Measurements from ENCODE around the gene LENG8. TPM values are rescaled to one million over a fixed set of nuclear protein-coding genes. Genes with fewer than 3 reads are reported as not detected.
A peak's percentile ranks its signal among the peaks of the same experiment; 100 is the strongest.

The LENG8 gene
- total RNA-seq, 2 experiments from 2014 or later: 156 to 221 TPM

- POLR2A ChIA-PET: interaction anchor here (1.4 kb wide), 1 partner anchor 25 kb away, joined by 4 read pairs; the partner anchor contains the start of gene LENG8
Measured at GRCh38 chr19:54473892-54474372, 24.9 kb downstream of the LENG8 start.

GRCh38 chr19:54475706-54476105 is 26.7 kb downstream of the LENG8 start:
- ATAC-seq (no peak), DNase-seq (no peak)
- ChIA-PET CTCF (no interaction called here), POLR2A (no interaction called here)
- intact Hi-C loops (cut with DNase I, micrococcal nuclease): no loop called here
- no peak overlapping the region for H3K27ac Mint-ChIP-seq
- H3K27me3 Mint-ChIP-seq: peaks cover 35% of the 10 kb centered on the region
- H3K9me3 Mint-ChIP-seq (ENCODE audit: low read depth): no peaks in the 10 kb centered on the region
- peaks cover 8% of the 10 kb centered on the region for H3K4me1 Mint-ChIP-seq
- no peak overlapping the region for H3K4me3 Mint-ChIP-seq
- H3K36me3 Mint-ChIP-seq (ENCODE audit: low read depth): no peaks in the 10 kb centered on the region

More at GRCh38 chr19:54473892-54474372, 24.9 kb downstream of the LENG8 start:
- intact Hi-C loops (cut with DNase I, micrococcal nuclease): no loop called here
- Mint-ChIP-seq H3K27ac (no peak overlapping the region), H3K4me1 (peaks cover 12% of the 10 kb centered on the region), H3K36me3 (ENCODE audit: low read depth) (no peaks in the 10 kb centered on the region), H3K27me3 (peaks cover 48% of the 10 kb centered on the region), H3K4me3 (no peak overlapping the region), H3K9me3 (ENCODE audit: low read depth) (no peaks in the 10 kb centered on the region)
- CTCF ChIA-PET: interaction anchor here (0.6 to 1.2 kb wide), 5 partner anchors 26 to 1030 kb away, joined by 3 to 5 read pairs (median 4); no protein-coding TSS in a partner anchor
- DNase-seq (no peak), ATAC-seq (no peak)

DNA sequence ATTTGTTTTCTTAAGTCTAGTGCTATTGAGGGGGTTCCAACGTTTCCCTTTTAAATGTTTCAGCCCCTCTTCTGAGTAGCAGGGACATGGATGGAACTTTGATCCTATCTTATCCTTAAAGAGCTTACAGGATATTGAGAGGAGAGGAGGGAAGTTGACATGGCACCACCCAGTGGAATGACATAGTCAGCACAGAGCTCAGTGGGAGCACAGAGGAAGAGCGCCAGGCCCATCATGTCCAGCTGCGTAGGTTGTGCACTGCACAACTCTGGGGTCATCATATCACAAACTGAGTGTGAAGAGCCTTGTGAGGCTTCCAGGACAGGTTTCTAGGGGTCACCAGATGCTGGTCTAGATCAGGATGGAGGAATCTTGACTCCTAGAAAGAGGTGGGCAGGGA is 28.7 kb downstream of the LENG8 start:
- Mint-ChIP-seq H3K36me3 (ENCODE audit: low read depth) (no peaks in the 10 kb centered on the region), H3K27me3 (peaks cover 35% of the 10 kb centered on the region), H3K4me3 (no peak overlapping the region), H3K27ac (no peak overlapping the region), H3K9me3 (ENCODE audit: low read depth) (no peaks in the 10 kb centered on the region), H3K4me1 (peaks cover 5% of the 10 kb centered on the region)
- intact Hi-C loops (cut with DNase I, micrococcal nuclease): no loop called here
- CTCF ChIA-PET: interaction anchor here (0.6 to 1.3 kb wide), 4 partner anchors 8 to 101 kb away, joined by 3 to 5 read pairs (median 4); no protein-coding TSS in a partner anchor
- ATAC-seq (no peak), DNase-seq (no peak)
- POLR2A ChIA-PET: interaction anchor here (0.6 kb wide), 1 partner anchor 14 kb away, joined by 3 read pairs; the partner anchor contains the start of gene LENG9

GRCh38 chr19:54478677-54479266 is 29.8 kb downstream of the LENG8 start:
- Mint-ChIP-seq H3K27ac (no peak overlapping the region), H3K27me3 (peaks cover 29% of the 10 kb centered on the region), H3K4me3 (no peak overlapping the region), H3K4me1 (peaks cover 2% of the 10 kb centered on the region), H3K9me3 (ENCODE audit: low read depth) (no peaks in the 10 kb centered on the region), H3K36me3 (ENCODE audit: low read depth) (no peaks in the 10 kb centered on the region)
- ATAC-seq (peak; percentile 57), DNase-seq (no peak)
- intact Hi-C loops (cut with DNase I, micrococcal nuclease): no loop called here
- CTCF ChIA-PET: interaction anchor here (0.8 to 5.3 kb wide), 6 partner anchors 10 to 200 kb away, joined by 4 to 59 read pairs (median 4); no protein-coding TSS in a partner anchor
- POLR2A ChIA-PET: interaction anchor here (0.7 kb wide), 1 partner anchor 44 kb away, joined by 3 read pairs; no protein-coding TSS in a partner anchor

DNA sequence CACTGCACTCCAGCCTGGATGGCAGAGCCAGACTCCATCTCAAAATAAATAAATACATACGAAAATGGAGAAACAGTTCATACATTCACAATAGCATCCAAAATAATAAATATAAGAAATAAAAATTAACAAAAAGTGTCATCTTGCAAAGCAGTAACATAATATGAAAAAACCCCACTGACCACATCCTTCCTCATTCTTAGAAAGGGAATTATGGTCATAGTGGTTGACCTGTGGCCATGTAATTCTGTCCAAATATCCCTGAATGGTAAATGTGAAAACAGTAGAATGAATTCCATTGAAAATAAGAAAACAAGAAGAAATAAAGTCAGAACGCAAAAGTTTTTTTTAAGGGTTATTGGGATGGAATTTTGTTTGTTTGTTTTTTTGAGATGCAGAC is 31.1 kb downstream of the LENG8 start:
- Mint-ChIP-seq H3K4me1 (peaks cover 2% of the 10 kb centered on the region), H3K9me3 (ENCODE audit: low read depth) (no peaks in the 10 kb centered on the region), H3K27ac (no peak overlapping the region), H3K4me3 (no peak overlapping the region), H3K27me3 (peaks cover 27% of the 10 kb centered on the region), H3K36me3 (ENCODE audit: low read depth) (no peaks in the 10 kb centered on the region)
- DNase-seq: no peak
- ATAC-seq: no peak
- intact Hi-C loops (cut with DNase I, micrococcal nuclease): loop anchor here (5.0 kb wide), 2 partner anchors 42 to 437 kb away; no protein-coding TSS in a partner anchor
- POLR2A ChIA-PET: no interaction called here
- CTCF ChIA-PET: interaction anchor here (2.4 to 5.3 kb wide), 2 partner anchors 194 to 199 kb away, joined by 6 to 59 read pairs; no protein-coding TSS in a partner anchor

GRCh38 chr19:54481326-54481930 is 32.4 kb downstream of the LENG8 start:
- H3K4me1 Mint-ChIP-seq: peaks cover 2% of the 10 kb centered on the region
- ATAC-seq: peak; percentile 47
- H3K36me3 Mint-ChIP-seq (ENCODE audit: low read depth): no peaks in the 10 kb centered on the region
- H3K4me3 Mint-ChIP-seq: no peak overlapping the region
- peak; percentile 53 for DNase-seq
- H3K9me3 Mint-ChIP-seq (ENCODE audit: low read depth): no peaks in the 10 kb centered on the region
- ChIA-PET POLR2A (no interaction called here), CTCF (interaction anchor here (0.7 to 5.3 kb wide), 13 partner anchors 11 to 198 kb away, joined by 3 to 59 read pairs (median 4); partner anchors contain the start of gene LENG9)
- H3K27me3 Mint-ChIP-seq: peaks cover 28% of the 10 kb centered on the region
- intact Hi-C loops (cut with DNase I, micrococcal nuclease): loop anchor here (1.0 to 5.0 kb wide), 3 partner anchors 41 to 436 kb away; no protein-coding TSS in a partner anchor
- H3K27ac Mint-ChIP-seq: no peak overlapping the region

GRCh38 chr19:54482889-54483288 is 33.9 kb downstream of the LENG8 start:
- H3K9me3 Mint-ChIP-seq (ENCODE audit: low read depth): no peaks in the 10 kb centered on the region
- CTCF ChIA-PET: interaction anchor here (1.6 to 5.3 kb wide), 3 partner anchors 33 to 197 kb away, joined by 8 to 59 read pairs (median 11); no protein-coding TSS in a partner anchor
- intact Hi-C loops (cut with DNase I, micrococcal nuclease): loop anchor here (5.0 kb wide), 2 partner anchors 39 to 434 kb away; no protein-coding TSS in a partner anchor
- no peak overlapping the region for H3K4me3 Mint-ChIP-seq
- H3K36me3 Mint-ChIP-seq (ENCODE audit: low read depth): no peaks in the 10 kb centered on the region
- POLR2A ChIA-PET: no interaction called here
- ATAC-seq (no peak), DNase-seq (no peak)
- peaks cover 2% of the 10 kb centered on the region for H3K4me1 Mint-ChIP-seq
- no peak overlapping the region for H3K27ac Mint-ChIP-seq
- H3K27me3 Mint-ChIP-seq: peaks cover 18% of the 10 kb centered on the region

DNA sequence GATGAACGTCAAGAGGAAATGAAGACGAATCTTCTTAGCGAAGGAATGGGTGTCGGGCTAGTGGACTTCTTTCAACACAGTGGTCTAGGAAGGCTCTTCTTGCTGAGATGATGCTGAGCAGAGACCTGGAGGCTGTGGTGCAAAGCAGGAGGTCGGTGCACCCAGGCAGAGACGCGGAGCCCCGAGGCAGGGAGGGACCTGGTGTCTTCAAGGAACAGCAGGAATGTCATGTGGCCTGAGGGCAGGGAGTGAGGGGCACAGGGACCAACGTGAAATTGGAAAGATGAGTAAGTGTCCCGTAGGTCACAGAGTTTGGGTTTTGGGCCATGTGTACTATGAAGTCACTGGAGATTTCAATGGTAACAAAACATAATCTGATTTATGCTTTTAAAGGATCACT is 35.5 kb downstream of the LENG8 start:
- no peak overlapping the region for H3K4me3 Mint-ChIP-seq
- ChIA-PET CTCF (no interaction called here), POLR2A (no interaction called here)
- no peak for ATAC-seq
- H3K4me1 Mint-ChIP-seq: peaks cover 2% of the 10 kb centered on the region
- H3K9me3 Mint-ChIP-seq (ENCODE audit: low read depth): no peaks in the 10 kb centered on the region
- peaks cover 14% of the 10 kb centered on the region for H3K27me3 Mint-ChIP-seq
- intact Hi-C loops (cut with DNase I, micrococcal nuclease): loop anchor here (5.0 kb wide), 2 partner anchors 38 to 433 kb away; no protein-coding TSS in a partner anchor
- no peaks in the 10 kb centered on the region for H3K36me3 Mint-ChIP-seq (ENCODE audit: low read depth)
- DNase-seq: no peak
- no peak overlapping the region for H3K27ac Mint-ChIP-seq

GRCh38 chr19:54485851-54486250 is 36.9 kb downstream of the LENG8 start:
- Mint-ChIP-seq H3K9me3 (ENCODE audit: low read depth) (no peaks in the 10 kb centered on the region), H3K27ac (no peak overlapping the region), H3K27me3 (peaks cover 10% of the 10 kb centered on the region), H3K36me3 (ENCODE audit: low read depth) (no peaks in the 10 kb centered on the region), H3K4me3 (no peak overlapping the region), H3K4me1 (peaks cover 2% of the 10 kb centered on the region)
- DNase-seq: no peak
- POLR2A ChIA-PET: no interaction called here
- CTCF ChIA-PET: interaction anchor here (0.7 kb wide), 1 partner anchor 9 kb away, joined by 3 read pairs; no protein-coding TSS in a partner anchor
- intact Hi-C loops (cut with DNase I, micrococcal nuclease): no loop called here
- ATAC-seq: no peak

GRCh38 chr19:54489341-54489740 is 40.3 kb downstream of the LENG8 start:
- Mint-ChIP-seq H3K36me3 (ENCODE audit: low read depth) (no peaks in the 10 kb centered on the region), H3K27ac (no peak overlapping the region), H3K27me3 (peaks cover 10% of the 10 kb centered on the region), H3K9me3 (ENCODE audit: low read depth) (no peaks in the 10 kb centered on the region), H3K4me1 (no peaks in the 10 kb centered on the region), H3K4me3 (no peak overlapping the region)
- ATAC-seq (no peak), DNase-seq (no peak)
- CTCF ChIA-PET: no interaction called here
- POLR2A ChIA-PET: no interaction called here
- intact Hi-C loops (cut with DNase I, micrococcal nuclease): no loop called here

- POLR2A ChIA-PET: no interaction called here
- DNase-seq (no peak), ATAC-seq (no peak)
- H3K9me3 Mint-ChIP-seq (ENCODE audit: low read depth): no peaks in the 10 kb centered on the region
- H3K27ac Mint-ChIP-seq: no peak overlapping the region
- H3K36me3 Mint-ChIP-seq (ENCODE audit: low read depth): no peaks in the 10 kb centered on the region
- intact Hi-C loops (cut with DNase I, micrococcal nuclease): no loop called here
- H3K4me3 Mint-ChIP-seq: no peak overlapping the region
- no peaks in the 10 kb centered on the region for H3K4me1 Mint-ChIP-seq
- CTCF ChIA-PET: no interaction called here
- H3K27me3 Mint-ChIP-seq: peaks cover 10% of the 10 kb centered on the region
Measured at GRCh38 chr19:54489766-54490165, 40.8 kb downstream of the LENG8 start.
